Ovary (tissue), 3 donors: Measurements from ENCODE around the gene GRIN3B.

Experiments
- CTCF ChIP-seq, 3 donors: fragments of 450-650 bp in 2 of 3; fragments of 200-600 bp in 1 of 3; IDR thresholded peaks; one replicate each; pipeline versions ENCODE4 v1.5.1 to v1.8.0; 2016 to 2022; ENCODE audit warnings: antibody characterized with exemption in 3 of 3, mild to moderate bottlenecking in 1 of 3
- EP300 ChIP-seq: sonication (generic); formaldehyde crosslinking; IDR thresholded peaks from one replicate; pipeline ENCODE4 v1.6.1; 2017; ENCODE audit warnings: antibody characterized with exemption
- POLR2A ChIP-seq: fragments of 450-650 bp; IDR thresholded peaks from one replicate; pipeline ENCODE4 v1.6.1; 2017; ENCODE audit warnings: antibody characterized with exemption, mild to moderate bottlenecking, moderate library complexity
- donor health status: DM: no; HTN: no; CAD: no.

DNA sequence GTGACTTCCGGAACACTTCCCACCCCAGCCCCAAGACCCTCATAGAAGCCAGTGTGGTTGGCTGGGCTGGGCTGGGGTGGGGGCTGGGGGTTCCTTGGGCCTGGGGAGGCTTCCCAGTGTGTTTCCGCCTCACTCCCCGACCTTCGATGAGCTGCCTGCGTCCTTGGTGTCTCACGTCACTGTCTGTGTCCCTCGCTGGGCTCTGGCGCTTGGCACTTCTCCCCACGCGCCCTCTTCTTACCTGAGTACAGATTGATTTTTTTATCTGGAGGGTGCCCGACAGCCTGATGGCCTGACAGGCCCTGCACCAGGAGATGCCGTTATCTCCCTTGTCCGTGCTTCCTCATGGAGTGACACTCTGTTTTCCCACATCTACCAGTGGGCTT, 7.6 kb upstream of the GRIN3B start:
- TF ChIP-seq POLR2A (no peak), CTCF (IDR thresholded peaks at IDR 0.05) (no peak), EP300 (no peak)
